Keratinocyte (primary cell): ENCODE results near the gene PKP4. TPM values are rescaled to one million over a fixed set of nuclear protein-coding genes. Genes with fewer than 3 reads are reported as not detected.

ENCODE experiments used
- DNase-seq: peaks from one replicate; pipeline ENCODE4 v3.0.0-alpha.2; 2011; ENCODE audit warnings: low read depth, missing footprints, low spot score
- FAIRE-seq: peaks from 2 replicates; lab custom pipeline; 2011; peaks lifted over from hg19 to GRCh38; lab: Jason Lieb, UNC
- H2AFZ ChIP-seq: 2 replicates; pipeline ENCODE4 v1.6.0; 2012; ENCODE audit warnings: low read length, control low read depth, inconsistent platforms; ENCODE audit not compliant: control insufficient read depth
- H3K27ac ChIP-seq: 2 replicates; pipeline ENCODE4 v1.5.1; 2011; ENCODE audit warnings: low read length; ENCODE audit not compliant: control insufficient read depth, insufficient read depth
- H3K27me3 ChIP-seq: 3 replicates; pipeline ENCODE4 v1.6.0; 2011; ENCODE audit warnings: low read length; ENCODE audit not compliant: control insufficient read depth, insufficient read depth; ENCODE audit errors: extremely low read depth
- H3K36me3 ChIP-seq, 2 experiments: 2 replicates in 1 of 2; 3 replicates in 1 of 2; pipeline ENCODE4 v1.5.1; 2011; ENCODE audit warnings: low read length in 2 of 2, mild to moderate bottlenecking in 1 of 2; ENCODE audit not compliant: control insufficient read depth in 2 of 2, insufficient read depth in 2 of 2; ENCODE audit errors: extremely low read depth in 1 of 2
- H3K4me1 ChIP-seq: 3 replicates; pipeline ENCODE4 v1.5.1; 2011; ENCODE audit warnings: low read length; ENCODE audit not compliant: control insufficient read depth, insufficient read depth; ENCODE audit errors: extremely low read depth
- H3K4me2 ChIP-seq: 3 replicates; pipeline ENCODE4 v1.6.0; 2011; ENCODE audit warnings: low read depth, low read length; ENCODE audit not compliant: control insufficient read depth, insufficient read depth; ENCODE audit errors: extremely low read depth
- H3K4me3 ChIP-seq, 3 experiments: fragments of 200-600 bp in 1 of 3; sonication (generic) in 1 of 3; 2 replicates in 2 of 3; 3 replicates in 1 of 3; pipeline ENCODE4 v1.5.1; 2011 to 2016; ENCODE audit warnings: low read length in 3 of 3, mild to moderate bottlenecking in 3 of 3, control low read depth in 2 of 3, inconsistent platforms in 1 of 3, low read depth in 1 of 3, mixed read lengths in 1 of 3, mixed run types in 1 of 3, moderate library complexity in 1 of 3; ENCODE audit not compliant: control insufficient read depth in 2 of 3, insufficient read depth in 2 of 3; ENCODE audit errors: extremely low read depth in 1 of 3
- H3K79me2 ChIP-seq: 2 replicates; pipeline ENCODE4 v1.6.0; 2012; ENCODE audit warnings: low read length; ENCODE audit not compliant: control insufficient read depth, insufficient read depth
- H3K9ac ChIP-seq: 3 replicates; pipeline ENCODE4 v1.6.0; 2011; ENCODE audit warnings: low read length; ENCODE audit not compliant: control insufficient read depth, insufficient read depth; ENCODE audit errors: extremely low read depth
- H3K9me1 ChIP-seq: 3 replicates; pipeline ENCODE4 v1.6.0; 2011; ENCODE audit warnings: low read length; ENCODE audit not compliant: control insufficient read depth, insufficient read depth; ENCODE audit errors: extremely low read depth
- H3K9me3 ChIP-seq: 2 replicates; pipeline ENCODE4 v1.5.1; 2012; ENCODE audit warnings: low read depth, low read length; ENCODE audit not compliant: control insufficient read depth
- H4K20me1 ChIP-seq: 3 replicates; pipeline ENCODE4 v1.6.0; 2011; ENCODE audit warnings: low read length; ENCODE audit not compliant: control insufficient read depth, insufficient read depth; ENCODE audit errors: extremely low read depth
- CTCF ChIP-seq, 3 experiments: IDR thresholded peaks in 1 of 3; conservative IDR thresholded peaks in 1 of 3; optimal IDR thresholded peaks in 1 of 3; 2 replicates in 2 of 3; 3 replicates in 1 of 3; pipeline versions ENCODE3 to v1.5.1; 2011; ENCODE audit warnings: low read length in 3 of 3, mild to moderate bottlenecking in 3 of 3, moderate library complexity in 2 of 3, control low read depth in 1 of 3, inconsistent platforms in 1 of 3; ENCODE audit not compliant: insufficient read depth in 2 of 3; ENCODE audit errors: extremely low read depth in 1 of 3
- EZH2 ChIP-seq: IDR thresholded peaks from one replicate; pipeline ENCODE4 v1.6.1; 2012; ENCODE audit warnings: inconsistent platforms, mild to moderate bottlenecking, low read length, moderate library complexity
- dilution Hi-C: fragments of 300-500 bp; cut with MboI; formaldehyde crosslinking; loops from one replicate; pipeline ENCODE4 v1.7.0; 2020; ENCODE audit warnings: low sequenced_read_pairs; ENCODE audit not compliant: extremely low pct_ligation_motif_present
- polyA plus RNA-seq, 5 experiments: library from polyadenylated mRNA; depleted of rRNA in 3 of 5; stranded (reverse) in 3 of 5; stranded (forward) in 1 of 5; unstranded in 1 of 5; fragments of >200 nt; gene quantifications; 1 replicate in 1 of 5; 2 replicates in 3 of 5; 3 replicates in 1 of 5; pipeline versions ENCODE4 v1.2.1 to v1.2.3, GENCODE V29; 2011 to 2012; ENCODE audit warnings: missing spikeins in 2 of 5, low read depth in 1 of 5, low replicate concordance in 1 of 5

The PKP4 gene
- polyA plus RNA-seq, 1 donor (not counting 4 experiments of a cell fraction or from before 2014, with no cell fraction given): 43.8 TPM

GRCh38 chr2:158723921-158724802, 267.4 kb downstream of the PKP4 start:
- no peaks in the 10 kb centered on the region for H3K79me2 ChIP-seq
- no peaks in the 10 kb centered on the region for H3K27me3 ChIP-seq
- H3K4me3 ChIP-seq: no peak overlapping the region
- no peaks in the 10 kb centered on the region for H4K20me1 ChIP-seq
- no peak for TF ChIP-seq EZH2
- TF ChIP-seq CTCF (optimal IDR thresholded peaks at IDR 0.05 in 1 of 3, IDR thresholded peaks at IDR 0.05 in 1 of 3, conservative IDR thresholded peaks at IDR 0.05 in 1 of 3; ENCODE audit: extremely low read depth in 1 of 3, insufficient read depth in 2 of 3, low read length in 3 of 3): peak; percentile 72 to 80 (median 75)
- H3K4me2 ChIP-seq: peak overlapping the region; percentile 61
- no peaks in the 10 kb centered on the region for H3K9me1 ChIP-seq
- H3K9me3 ChIP-seq: no peaks in the 10 kb centered on the region
- no peaks in the 10 kb centered on the region for H3K36me3 ChIP-seq
- no peak overlapping the region for H3K27ac ChIP-seq
- dilution Hi-C loops: no loop called here
- H2AFZ ChIP-seq: peak overlapping the region; percentile 7
- peaks cover 21% of the 10 kb centered on the region for H3K4me1 ChIP-seq
- DNase-seq (peak; percentile 30), FAIRE-seq (peak; percentile 17)
- no peak overlapping the region for H3K9ac ChIP-seq

- no peak overlapping the region for H3K27ac ChIP-seq
- H3K4me1 ChIP-seq: peaks cover 21% of the 10 kb centered on the region
- H3K9ac ChIP-seq: no peak overlapping the region
- H3K79me2 ChIP-seq: no peaks in the 10 kb centered on the region
- no peaks in the 10 kb centered on the region for H3K36me3 ChIP-seq
- H4K20me1 ChIP-seq: no peaks in the 10 kb centered on the region
- FAIRE-seq: peak; percentile 17
- H3K27me3 ChIP-seq: no peaks in the 10 kb centered on the region
- no peaks in the 10 kb centered on the region for H3K9me3 ChIP-seq
- H2AFZ ChIP-seq: no peak overlapping the region
- DNase-seq: no peak
- peak overlapping the region; percentile 61 for H3K4me2 ChIP-seq
- H3K9me1 ChIP-seq: no peaks in the 10 kb centered on the region
- dilution Hi-C loops: no loop called here
- TF ChIP-seq EZH2: no peak
- no peak for TF ChIP-seq CTCF (optimal IDR thresholded peaks at IDR 0.05 in 1 of 3, IDR thresholded peaks at IDR 0.05 in 1 of 3, conservative IDR thresholded peaks at IDR 0.05 in 1 of 3; ENCODE audit: extremely low read depth in 1 of 3, insufficient read depth in 2 of 3, low read length in 3 of 3)
- H3K4me3 ChIP-seq: no peak overlapping the region
These were observed 268.1 kb downstream of the PKP4 start for GRCh38 chr2:158724803-158725381.
